ENCODE results near the gene MDN1. TPM values are rescaled to one million over a fixed set of nuclear protein-coding genes. Genes with fewer than 3 reads are reported as not detected.
A peak's percentile ranks its signal among the peaks of the same experiment; 100 is the strongest.

Gene MDN1
- total RNA-seq, 1 experiment from 2014 or later, result 117 TPM

DNA sequence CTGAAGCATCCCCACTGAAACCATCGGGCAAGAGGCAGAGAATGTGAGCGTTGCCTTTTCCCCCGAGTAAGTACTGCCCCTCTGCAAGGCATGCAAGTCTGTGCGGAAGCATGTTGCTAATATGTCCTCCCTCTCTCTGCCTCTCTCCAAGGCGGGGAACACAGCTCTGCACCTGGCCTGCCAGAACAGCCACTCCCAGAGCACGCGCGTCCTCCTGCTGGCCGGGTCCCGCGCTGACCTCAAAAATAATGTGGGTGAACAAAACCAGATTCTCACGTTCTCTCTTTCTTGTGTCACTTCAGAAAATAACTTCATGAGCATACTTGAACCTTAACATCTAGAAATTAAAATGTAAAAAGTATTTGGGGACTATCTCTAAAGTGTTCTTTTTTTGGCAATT, 207.5 kb downstream of the MDN1 start:
- no peak overlapping the region for H2AFZ ChIP-seq (ENCODE audit: low read length)
- DNase-seq, result peak; percentile 62
- no peak overlapping the region for H4K8ac ChIP-seq (replicated peaks; ENCODE audit: insufficient read length, low read depth, low read length)
- TF ChIP-seq, protein P1, sequence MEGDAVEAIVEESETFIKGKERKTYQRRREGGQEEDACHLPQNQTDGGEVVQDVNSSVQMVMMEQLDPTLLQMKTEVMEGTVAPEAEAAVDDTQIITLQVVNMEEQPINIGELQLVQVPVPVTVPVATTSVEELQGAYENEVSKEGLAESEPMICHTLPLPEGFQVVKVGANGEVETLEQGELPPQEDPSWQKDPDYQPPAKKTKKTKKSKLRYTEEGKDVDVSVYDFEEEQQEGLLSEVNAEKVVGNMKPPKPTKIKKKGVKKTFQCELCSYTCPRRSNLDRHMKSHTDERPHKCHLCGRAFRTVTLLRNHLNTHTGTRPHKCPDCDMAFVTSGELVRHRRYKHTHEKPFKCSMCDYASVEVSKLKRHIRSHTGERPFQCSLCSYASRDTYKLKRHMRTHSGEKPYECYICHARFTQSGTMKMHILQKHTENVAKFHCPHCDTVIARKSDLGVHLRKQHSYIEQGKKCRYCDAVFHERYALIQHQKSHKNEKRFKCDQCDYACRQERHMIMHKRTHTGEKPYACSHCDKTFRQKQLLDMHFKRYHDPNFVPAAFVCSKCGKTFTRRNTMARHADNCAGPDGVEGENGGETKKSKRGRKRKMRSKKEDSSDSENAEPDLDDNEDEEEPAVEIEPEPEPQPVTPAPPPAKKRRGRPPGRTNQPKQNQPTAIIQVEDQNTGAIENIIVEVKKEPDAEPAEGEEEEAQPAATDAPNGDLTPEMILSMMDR (conservative IDR thresholded peaks at IDR 0.05), result peak; percentile 61
- no peaks in the 10 kb centered on the region for H4K20me1 ChIP-seq (ENCODE audit: control insufficient read depth, insufficient read depth, insufficient read length)
- H3K23me2 ChIP-seq (ENCODE audit: insufficient read length, low read depth, low read length, poor library complexity, severe bottlenecking), result no peaks in the 10 kb centered on the region
- H3K27me3 Mint-ChIP-seq (ENCODE audit: low read depth), result peaks cover 2% of the 10 kb centered on the region
- H3K36me3 Mint-ChIP-seq (ENCODE audit: insufficient read depth in 1 of 3, low read depth in 3 of 3), result no peaks in the 10 kb centered on the region
- no peak overlapping the region for H3T11ph ChIP-seq (ENCODE audit: low read length)
- no peaks in the 10 kb centered on the region for H3K9me3 ChIP-seq (ENCODE audit: control insufficient read depth, low read depth, low read length)
- no peak overlapping the region for H3K27ac ChIP-seq (ENCODE audit: insufficient read length, low read depth, low read length)
- no peak overlapping the region for H2BK120ac ChIP-seq (ENCODE audit: low read depth, low read length, poor library complexity, severe bottlenecking)
- H3K23ac ChIP-seq (ENCODE audit: insufficient read length, low read depth, low read length), result no peak overlapping the region
- no peak overlapping the region for H3K4me3 Mint-ChIP-seq
- H3K27ac Mint-ChIP-seq, result no peak overlapping the region
- no peak overlapping the region for H3K9ac ChIP-seq (ENCODE audit: extremely low read depth, insufficient read length, low read length)
- no peaks in the 10 kb centered on the region for H3K79me2 ChIP-seq (ENCODE audit: insufficient read depth, low read length)
- no peak overlapping the region for H2BK5ac ChIP-seq (ENCODE audit: insufficient read length, low read length)
- no peak overlapping the region for H2BK20ac ChIP-seq (ENCODE audit: low read depth, low read length, poor library complexity, severe bottlenecking)
- H3K9me3 Mint-ChIP-seq, result no peaks in the 10 kb centered on the region
- H2BK15ac ChIP-seq (ENCODE audit: low read depth, low read length), result no peak overlapping the region
- WGBS (ENCODE audit: extremely low coverage, insufficient read length, low lambda C conversion rate), result no CpG with 5 or more reads among the region's 12 CpGs
- H4K91ac ChIP-seq (ENCODE audit: insufficient read length, low read depth, low read length), result no peak overlapping the region
- H3K4me1 Mint-ChIP-seq, result peaks cover 0 to 12% of the 10 kb centered on the region in 2 experiments; a peak in 2 of 4 replicates
- H3K18ac ChIP-seq (ENCODE audit: insufficient read length, low read depth, low read length), result no peak overlapping the region
- no peaks in the 10 kb centered on the region for H3K27me3 ChIP-seq (ENCODE audit: insufficient read depth, low read length)
- H3K4me1 ChIP-seq (ENCODE audit: insufficient read depth, low read length), result no peaks in the 10 kb centered on the region
- H3K14ac ChIP-seq (ENCODE audit: insufficient read depth, low read length), result no peak overlapping the region
- H2AK5ac ChIP-seq (ENCODE audit: insufficient read length, low read length), result no peak overlapping the region
- H3K79me1 ChIP-seq (ENCODE audit: insufficient read depth, low read depth, low read length, poor library complexity, severe bottlenecking), result no peaks in the 10 kb centered on the region
- no peak overlapping the region for H3K56ac ChIP-seq (ENCODE audit: insufficient read length, low read depth, low read length)
- H4K5ac ChIP-seq (ENCODE audit: insufficient read length, low read depth, low read length), result no peak overlapping the region
- no peak overlapping the region for H3K4ac ChIP-seq (ENCODE audit: low read depth, low read length)
- H2BK12ac ChIP-seq (ENCODE audit: insufficient read length, low read depth, low read length), result no peak overlapping the region
- no peak overlapping the region for H3K4me2 ChIP-seq (ENCODE audit: insufficient read depth, insufficient read length, low read length)
